HG02981 (cell line): ENCODE measurements around the gene LGALS7B.
"Not testable (repeated sequence)": the region's sequence is repeated elsewhere in the genome, so short reads cannot be mapped to it uniquely, and the experiment has no call there.

Experiments
- ATAC-seq: cut with Tn5 transposase; IDR thresholded peaks from one replicate; pipeline ENCODE4 v1.9.1; 2021; ENCODE audit warnings: mild to moderate bottlenecking, moderate library complexity; ENCODE audit not compliant: unreplicated experiment

The LGALS7B gene

GRCh38 chr19:38793671-38794070 is 4.7 kb downstream of the LGALS7B start:
- ATAC-seq, result no peak

GRCh38 chr19:38795549-38795948 is 6.5 kb downstream of the LGALS7B start:
- ATAC-seq, result no peak

GRCh38 chr19:38796154-38796553 is 7.2 kb downstream of the LGALS7B start:
- no peak for ATAC-seq

- ATAC-seq, result not testable (repeated sequence)
Observed at GRCh38 chr19:38797781-38798180, 8.8 kb downstream of the LGALS7B start.

GRCh38 chr19:38799104-38799503 is 10.1 kb downstream of the LGALS7B start:
- no peak for ATAC-seq

- ATAC-seq, result no peak
Observed at GRCh38 chr19:38800577-38801347, 11.8 kb downstream of the LGALS7B start.

GRCh38 chr19:38801359-38802095 is 12.5 kb downstream of the LGALS7B start:
- no peak for ATAC-seq

GRCh38 chr19:38803543-38803942 is 14.5 kb downstream of the LGALS7B start:
- ATAC-seq, result no peak

- ATAC-seq, result no peak
Observed at GRCh38 chr19:38805180-38805579, 16.2 kb downstream of the LGALS7B start.

GRCh38 chr19:38806371-38806770 is 17.4 kb downstream of the LGALS7B start:
- ATAC-seq, result no peak

- ATAC-seq, result not testable (repeated sequence)
Observed at GRCh38 chr19:38807374-38808098, 18.5 kb downstream of the LGALS7B start.

GRCh38 chr19:38808741-38809140 is 19.7 kb downstream of the LGALS7B start:
- no peak for ATAC-seq

GRCh38 chr19:38809592-38810252 is 20.7 kb downstream of the LGALS7B start:
- ATAC-seq, result no peak

- no peak for ATAC-seq
Observed at GRCh38 chr19:38812009-38812840, 23.2 kb downstream of the LGALS7B start.

GRCh38 chr19:38812841-38813320 is 23.9 kb downstream of the LGALS7B start, which contains the start of gene LGALS4:
Gene LGALS4, minus strand, starts transcription at chr19:38812945. Its CDS starts 59 bp downstream, at chr19:38812886.
- ATAC-seq, result no peak

GRCh38 chr19:38813323-38813722 is 24.3 kb downstream of the LGALS7B start:
- ATAC-seq, result no peak

- ATAC-seq, result not testable (repeated sequence)
Observed at GRCh38 chr19:38813932-38814331, 24.9 kb downstream of the LGALS7B start.

GRCh38 chr19:38815059-38816001 is 26.3 kb downstream of the LGALS7B start:
- no peak for ATAC-seq
